OCI-LY7 (cell line): Measurements from ENCODE around the gene VAMP8.

ENCODE experiments used
- CTCF ChIP-seq: fragments of 200-600 bp; sonication (generic); conservative IDR thresholded peaks from 2 replicates; pipeline ENCODE4 v1.5.1; 2014; ENCODE audit warnings: mild to moderate bottlenecking, antibody characterized with exemption, low read length, moderate library complexity, mixed read lengths
- EZH2phosphoT487 ChIP-seq: fragments of 200-600 bp; sonication (generic); IDR thresholded peaks from 2 replicates; pipeline ENCODE4 v1.6.1; 2018; ENCODE audit warnings: low read depth, borderline replicate concordance, mild to moderate bottlenecking, mixed run types, antibody characterized with exemption, low read length, moderate library complexity, mixed read lengths

GRCh38 chr2:85611217-85611704 lies 33.9 kb downstream of the VAMP8 start:
- no peak for TF ChIP-seq CTCF
- no peak for TF ChIP-seq EZH2phosphoT487
